Stimulated activated CD4-positive, alpha-beta T cell treated with anti-CD3 and anti-CD28 coated beads, Interleukin-12 subunit alpha, Interleukin-12 subunit beta, amount 100 ng/mL, for 4 hours (primary cell): ENCODE measurements around the gene KEAP1.

Source experiments
- DNase-seq: peaks from one replicate; pipeline ENCODE4 v3.0.0-alpha.2; 2020

KEAP1 gene

DNA sequence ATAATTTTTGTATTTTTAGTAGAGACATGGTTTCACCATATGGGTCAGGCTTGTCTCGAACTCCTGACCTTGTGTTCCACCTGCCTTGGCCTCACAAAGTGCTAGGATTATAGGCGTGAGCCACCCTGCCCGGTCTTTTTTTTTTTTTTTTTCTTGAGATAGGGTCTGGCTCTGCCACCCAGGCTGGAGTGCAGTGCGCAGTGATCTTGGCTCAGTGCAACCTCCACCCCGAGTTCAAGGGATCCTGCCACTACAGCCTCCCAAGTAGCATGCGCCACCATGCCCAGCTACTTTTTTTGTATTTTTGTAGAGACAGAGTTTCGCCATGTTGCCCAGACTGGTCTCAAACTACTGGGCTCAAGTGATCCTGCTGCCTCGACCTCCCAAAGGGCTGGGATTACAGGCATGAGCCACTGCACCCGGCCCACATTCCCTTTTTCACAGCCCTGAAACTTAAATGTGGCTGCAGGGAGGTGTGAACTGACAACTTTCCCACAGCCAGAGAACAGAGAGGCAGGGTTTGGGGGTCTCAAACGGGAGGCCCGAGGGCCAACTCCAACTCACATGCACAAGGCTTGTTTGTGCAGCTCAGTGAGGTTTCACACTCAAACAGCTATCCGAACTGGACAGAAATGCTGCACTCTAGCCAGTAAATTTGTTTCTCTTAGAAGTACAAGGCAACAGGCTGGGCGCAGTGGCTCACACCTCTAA, 18.5 kb upstream of the KEAP1 start:
- DNase-seq: no peak

DNA sequence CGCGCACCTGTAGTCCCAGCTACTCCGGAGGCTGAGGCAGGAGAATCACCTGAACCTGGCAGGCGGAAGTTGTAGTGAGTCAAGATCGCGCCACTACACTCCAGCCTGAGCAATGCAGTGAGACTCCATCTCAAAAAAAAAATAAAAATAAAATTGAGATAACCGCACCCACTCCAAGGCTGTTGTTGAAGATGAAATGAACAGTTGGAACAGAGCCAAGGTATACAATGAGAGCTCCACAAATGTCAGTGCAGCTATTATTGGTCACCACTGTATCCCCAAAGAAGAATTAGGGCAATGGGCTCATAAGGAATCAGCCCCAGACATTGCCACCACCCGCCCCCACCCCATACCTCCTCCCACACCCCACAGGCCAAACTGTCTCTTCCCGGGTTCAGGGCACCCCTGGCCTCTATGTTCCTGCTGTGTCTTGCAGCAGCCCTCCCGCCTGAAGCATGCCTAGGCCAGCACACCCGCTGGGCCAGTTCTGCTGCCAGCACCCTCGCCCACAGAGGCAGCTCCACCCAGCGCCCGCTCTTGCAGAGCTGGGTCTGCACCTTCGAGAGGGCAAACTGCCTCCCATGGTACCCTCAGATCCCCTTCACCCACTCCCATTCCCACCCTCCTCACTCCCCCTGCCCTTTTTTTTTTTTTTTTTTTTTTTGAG, 17.6 kb upstream of the KEAP1 start:
- no peak for DNase-seq

DNA sequence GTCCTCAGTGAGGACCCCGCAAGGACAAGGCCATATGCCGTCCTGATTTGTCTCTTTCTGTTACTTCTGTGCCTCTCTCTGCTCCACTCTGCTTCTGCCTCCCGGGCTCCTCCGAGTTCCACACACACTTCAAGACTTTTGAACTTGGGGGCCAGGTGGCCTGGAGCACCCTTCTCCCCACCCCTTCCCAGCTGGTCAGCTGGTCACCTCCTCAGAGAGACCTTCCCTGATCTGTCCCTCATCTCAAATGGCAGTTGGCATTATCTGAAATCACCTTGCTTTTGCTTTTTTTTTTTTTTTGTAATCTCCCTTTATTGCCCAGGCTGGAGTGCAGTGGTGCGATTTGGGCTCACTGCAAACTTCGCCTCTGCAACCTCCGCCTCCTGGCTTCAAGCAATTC, 16.3 kb upstream of the KEAP1 start:
- no peak for DNase-seq

GRCh38 chr19:10518444-10519361, 15.5 kb upstream of the KEAP1 start:
- DNase-seq: no peak

GRCh38 chr19:10517760-10518443, 14.7 kb upstream of the KEAP1 start:
- no peak for DNase-seq

GRCh38 chr19:10517361-10517759, 14.2 kb upstream of the KEAP1 start, which contains the start of gene S1PR5:
Gene S1PR5, minus strand, starts transcription at chr19:10517447. Its CDS starts 2,436 bp downstream, at chr19:10515011.
- DNase-seq: no peak

DNA sequence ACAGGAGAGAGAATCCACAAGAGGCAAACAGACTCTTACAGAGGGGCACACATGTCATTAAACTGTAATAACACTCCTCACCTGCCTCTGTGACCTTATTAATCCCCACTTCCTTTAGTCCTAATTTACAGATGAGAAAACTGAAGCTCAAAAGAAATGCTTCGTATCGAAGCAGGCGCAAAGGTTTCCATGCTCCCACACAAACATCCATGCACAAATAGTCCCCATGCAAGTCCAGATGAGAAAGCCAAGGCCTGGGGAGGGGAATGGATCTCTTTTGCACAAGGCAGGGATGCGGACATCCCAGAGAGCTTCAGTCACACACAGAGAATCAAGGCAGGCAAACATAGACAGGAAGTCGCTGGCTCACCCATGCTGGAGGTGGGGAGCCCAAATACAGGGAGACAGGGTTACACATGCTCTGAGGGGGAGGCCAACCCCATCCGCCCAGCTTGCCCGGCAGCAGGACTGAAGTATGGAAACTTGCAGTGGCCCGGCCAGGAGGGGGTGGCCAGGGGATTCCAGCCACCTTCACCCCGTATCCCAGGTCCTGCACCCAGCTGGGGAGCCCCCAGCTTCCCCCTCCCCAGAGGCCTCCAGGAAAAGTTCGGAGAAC, 13.6 kb upstream of the KEAP1 start:
- no peak for DNase-seq

DNA sequence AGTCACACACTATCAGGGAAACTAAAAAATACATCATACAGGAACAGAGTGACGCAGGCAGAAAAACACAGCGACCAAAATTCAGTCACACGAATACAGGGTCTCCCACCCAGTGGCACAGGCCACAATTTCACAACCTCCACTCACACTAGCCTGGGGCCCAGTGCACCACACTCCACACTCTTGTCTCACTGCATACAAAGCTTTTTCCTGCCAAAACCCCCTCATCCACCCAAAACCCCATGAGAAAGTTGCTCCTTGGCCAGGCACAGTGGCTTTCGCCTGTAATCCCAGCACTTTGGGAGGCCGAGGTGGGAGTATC, 12.9 kb upstream of the KEAP1 start:
- DNase-seq: no peak

GRCh38 chr19:10514211-10515145, 11.3 kb upstream of the KEAP1 start:
- peak; percentile 42 for DNase-seq

- no peak for DNase-seq
Observed at GRCh38 chr19:10513223-10513622, 10.1 kb upstream of the KEAP1 start.

DNA sequence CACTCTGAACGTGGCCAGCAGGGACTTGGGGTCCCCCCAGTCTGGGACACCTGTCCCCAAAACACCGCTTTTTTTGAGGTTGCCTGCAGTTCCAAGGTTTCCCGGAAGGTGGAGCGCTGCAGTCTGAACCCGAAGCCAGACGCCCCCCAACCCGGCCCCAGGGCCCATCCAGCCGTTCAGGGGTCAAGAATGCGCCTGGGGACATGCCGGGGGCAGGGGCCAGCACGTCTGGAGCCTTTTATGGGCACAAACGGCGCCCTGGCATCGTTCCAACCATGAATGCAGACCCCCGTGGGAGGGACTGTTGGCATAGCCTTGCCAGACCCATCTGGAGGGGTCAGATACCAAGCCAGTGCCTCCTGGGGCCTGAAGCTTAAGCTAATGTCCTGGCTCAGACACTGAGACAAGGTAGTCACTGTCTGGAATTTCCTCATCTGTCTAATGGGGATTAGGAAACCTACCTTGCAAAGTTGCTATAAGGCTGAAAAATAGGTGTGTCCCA, 7.2 kb upstream of the KEAP1 start:
- DNase-seq: peak; percentile 52

- no peak for DNase-seq
Observed at GRCh38 chr19:10508707-10509106, 5.6 kb upstream of the KEAP1 start.

- no peak for DNase-seq
Observed at GRCh38 chr19:10508036-10508435, 4.9 kb upstream of the KEAP1 start.

DNA sequence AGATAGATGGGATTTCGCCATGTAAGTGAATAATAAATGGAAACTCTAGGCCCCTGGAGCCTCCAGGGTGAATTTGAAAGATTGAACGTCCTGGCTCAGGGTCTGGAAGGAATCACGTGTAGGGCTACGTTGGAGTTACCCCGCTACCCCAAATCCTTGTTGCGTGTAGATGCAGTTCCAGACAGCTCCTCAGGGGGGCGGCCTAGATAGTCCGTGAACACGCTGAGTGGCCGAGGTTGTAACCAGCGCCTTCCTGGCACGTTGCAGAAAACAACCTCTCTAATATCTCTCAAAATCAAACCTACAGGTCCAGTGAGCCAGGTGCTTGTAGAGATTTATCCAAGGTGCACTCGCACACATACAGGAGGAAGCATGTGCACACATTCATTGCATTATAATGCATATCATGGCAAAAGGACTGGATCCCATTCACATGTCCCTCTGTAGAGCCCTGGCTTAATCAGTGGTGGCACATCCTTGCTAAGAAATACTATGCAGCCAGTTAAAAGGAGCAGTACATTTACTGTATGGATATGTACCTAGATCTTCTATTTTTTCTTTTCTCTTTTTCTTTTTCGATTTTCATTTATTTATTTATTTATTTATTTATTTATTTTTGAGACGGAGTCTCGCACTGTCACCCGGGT, 2.5 kb upstream of the KEAP1 start:
- DNase-seq: peak; percentile 82

DNA sequence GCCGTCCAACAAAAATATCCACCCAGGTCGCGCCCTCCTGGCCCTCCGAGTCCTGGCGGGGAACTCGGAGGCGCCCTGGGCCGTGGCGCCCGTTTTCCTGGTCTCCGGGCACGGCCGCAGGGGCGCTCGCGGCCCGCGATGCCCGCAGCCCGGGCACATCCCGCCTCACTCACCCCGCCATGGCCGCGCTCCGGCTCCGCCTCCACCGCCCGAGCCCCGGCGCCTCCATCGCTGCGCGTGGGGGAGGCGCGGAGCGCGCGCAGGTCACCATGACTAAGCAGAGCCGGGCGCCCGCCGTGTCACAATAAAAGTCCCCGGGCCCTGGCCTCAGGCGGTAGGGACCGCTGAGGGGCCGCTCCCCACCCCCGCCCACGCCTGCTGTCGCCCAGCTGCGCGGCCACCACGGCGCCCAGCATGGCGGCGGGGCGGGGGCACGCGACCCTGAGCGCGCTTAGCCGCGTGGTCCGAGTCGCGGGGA, 593 bp downstream of the KEAP1 start:
- DNase-seq: peak; percentile 89

DNA sequence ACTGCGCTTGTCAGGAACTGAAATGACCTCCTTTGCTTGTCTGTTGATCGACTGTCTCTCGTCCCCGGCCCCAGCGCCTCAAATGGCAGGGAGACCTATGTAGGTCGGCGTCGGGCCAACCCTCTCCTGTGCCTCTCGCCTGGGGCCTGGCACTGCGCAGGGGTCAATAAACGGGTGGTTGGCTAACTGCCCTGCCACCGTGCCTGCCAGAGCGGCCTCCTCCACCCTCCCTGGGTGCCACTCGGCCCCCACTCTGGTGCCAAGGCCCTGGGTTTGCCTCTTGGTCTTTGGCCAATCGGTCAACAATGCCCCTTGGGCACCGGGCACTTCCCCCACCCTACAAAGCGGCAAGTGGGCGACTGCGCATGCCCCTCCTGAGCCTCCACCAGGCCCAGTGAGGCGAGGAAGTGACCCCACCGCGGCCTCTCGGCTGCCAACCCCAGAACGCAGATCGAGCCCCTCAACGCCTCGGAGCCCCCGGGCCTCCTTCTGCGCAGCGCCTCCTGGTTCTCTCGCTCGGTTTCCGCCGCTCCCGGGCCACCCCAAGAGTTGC, 1.1 kb downstream of the KEAP1 start:
- peak; percentile 55 for DNase-seq

- no peak for DNase-seq
Observed at GRCh38 chr19:10500247-10500592, 2.9 kb downstream of the KEAP1 start.

DNA sequence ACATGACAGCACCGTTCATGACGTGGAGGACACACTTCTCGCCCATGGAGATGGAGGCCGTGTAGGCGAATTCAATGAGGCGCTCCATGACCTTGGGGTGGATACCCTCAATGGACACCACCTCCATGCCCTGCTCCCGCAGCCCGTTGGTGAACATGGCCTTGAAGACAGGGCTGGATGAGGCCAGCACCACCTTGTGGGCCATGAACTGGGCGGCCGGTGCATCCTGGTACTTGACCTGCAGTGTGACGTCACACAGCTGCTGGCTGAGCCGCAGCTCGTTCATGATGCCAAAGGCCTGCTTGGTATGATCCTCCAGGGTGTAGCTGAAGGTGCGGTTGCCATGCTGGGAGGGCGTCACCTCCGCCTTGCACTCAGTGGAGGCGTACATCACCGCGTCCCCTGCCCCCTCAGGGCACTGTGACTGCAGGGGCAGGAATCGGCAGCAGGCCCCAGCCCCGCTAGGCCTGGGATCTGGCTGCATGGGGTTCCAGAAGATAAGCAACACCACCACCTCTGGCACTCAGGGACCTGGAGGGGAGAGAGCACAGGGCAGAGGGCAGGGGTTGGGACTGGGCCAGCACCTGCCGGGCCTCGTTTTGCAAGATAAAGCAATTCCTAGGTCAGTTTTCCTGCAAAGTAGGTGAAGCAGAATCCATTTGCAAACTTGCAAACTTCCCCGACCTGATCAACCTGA, 3.5 kb downstream of the KEAP1 start:
- DNase-seq: no peak

- no peak for DNase-seq
Observed at GRCh38 chr19:10497371-10497770, 5.8 kb downstream of the KEAP1 start.
